ENCODE results near the gene ALKBH3.

The ALKBH3 gene

DNA sequence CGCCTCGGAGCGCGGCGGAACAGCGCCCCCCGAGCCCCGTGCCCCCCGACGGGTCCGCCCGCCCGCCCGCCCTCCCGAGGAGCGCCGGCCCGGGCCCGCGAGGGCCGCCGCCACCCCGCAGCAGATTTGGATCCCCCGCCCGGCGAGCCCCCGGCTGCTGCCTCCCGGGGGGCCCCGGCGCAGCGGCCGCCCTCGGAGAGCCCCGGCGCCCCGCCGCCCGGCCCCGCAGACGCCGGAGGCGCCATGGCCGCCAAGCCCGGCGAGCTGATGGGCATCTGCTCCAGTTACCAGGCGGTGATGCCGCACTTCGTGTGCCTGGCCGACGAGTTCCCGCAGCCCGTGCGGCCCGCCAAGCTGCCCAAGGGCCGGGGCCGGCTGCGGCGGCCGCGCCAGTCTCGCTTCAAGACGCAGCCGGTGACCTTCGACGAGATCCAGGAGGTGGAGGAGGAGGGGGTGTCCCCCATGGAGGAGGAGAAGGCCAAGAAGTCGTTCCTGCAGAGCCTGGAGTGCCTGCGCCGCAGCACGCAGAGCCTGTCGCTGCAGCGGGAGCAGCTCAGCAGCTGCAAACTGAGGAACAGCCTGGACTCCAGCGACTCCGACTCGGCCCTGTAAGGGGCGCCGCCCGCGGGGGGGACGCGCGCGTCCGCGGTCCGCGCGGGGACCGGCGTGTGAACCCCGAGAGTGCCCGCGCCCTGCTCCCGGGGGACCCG, 62.2 kb downstream of the ALKBH3 start:
- H3K36me3 ChIP-seq (ENCODE audit: insufficient read depth, low read length) = no peaks in the 10 kb centered on the region
- H3K9me3 ChIP-seq (ENCODE audit: insufficient read depth, low read length, severe bottlenecking) = no peaks in the 10 kb centered on the region
- H3K4me1 ChIP-seq (ENCODE audit: insufficient read depth, low read length) = peaks cover 35% of the 10 kb centered on the region
- peak overlapping the region; percentile 28 to 64; a peak in 3 of 4 replicates for H3K4me3 ChIP-seq (ENCODE audit: low read depth in 1 of 2, low read length in 2 of 2)
- peak overlapping the region; percentile 79 for H3K4me2 ChIP-seq (ENCODE audit: insufficient read depth, low read length)
- H4K20me1 ChIP-seq (ENCODE audit: insufficient read depth, low read length) = no peaks in the 10 kb centered on the region
- TF ChIP-seq EZH2 (IDR thresholded peaks at IDR 0.05; ENCODE audit: borderline replicate concordance, low read depth, low read length, severe bottlenecking) = no peak
- TF ChIP-seq, protein P1, sequence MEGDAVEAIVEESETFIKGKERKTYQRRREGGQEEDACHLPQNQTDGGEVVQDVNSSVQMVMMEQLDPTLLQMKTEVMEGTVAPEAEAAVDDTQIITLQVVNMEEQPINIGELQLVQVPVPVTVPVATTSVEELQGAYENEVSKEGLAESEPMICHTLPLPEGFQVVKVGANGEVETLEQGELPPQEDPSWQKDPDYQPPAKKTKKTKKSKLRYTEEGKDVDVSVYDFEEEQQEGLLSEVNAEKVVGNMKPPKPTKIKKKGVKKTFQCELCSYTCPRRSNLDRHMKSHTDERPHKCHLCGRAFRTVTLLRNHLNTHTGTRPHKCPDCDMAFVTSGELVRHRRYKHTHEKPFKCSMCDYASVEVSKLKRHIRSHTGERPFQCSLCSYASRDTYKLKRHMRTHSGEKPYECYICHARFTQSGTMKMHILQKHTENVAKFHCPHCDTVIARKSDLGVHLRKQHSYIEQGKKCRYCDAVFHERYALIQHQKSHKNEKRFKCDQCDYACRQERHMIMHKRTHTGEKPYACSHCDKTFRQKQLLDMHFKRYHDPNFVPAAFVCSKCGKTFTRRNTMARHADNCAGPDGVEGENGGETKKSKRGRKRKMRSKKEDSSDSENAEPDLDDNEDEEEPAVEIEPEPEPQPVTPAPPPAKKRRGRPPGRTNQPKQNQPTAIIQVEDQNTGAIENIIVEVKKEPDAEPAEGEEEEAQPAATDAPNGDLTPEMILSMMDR (IDR thresholded peaks at IDR 0.05; ENCODE audit: borderline replicate concordance, extremely low read depth, low read length, poor library complexity, severe bottlenecking) = peak; percentile 4
- peak overlapping the region; percentile 77 for H3K9ac ChIP-seq (ENCODE audit: low read depth, low read length)
- H3K27ac ChIP-seq (ENCODE audit: low read length) = peak overlapping the region; percentile 58; the same call in 1 of the 2 replicates
- no peaks in the 10 kb centered on the region for H3K79me2 ChIP-seq (ENCODE audit: insufficient read depth, low read length)
- H3K27me3 ChIP-seq (ENCODE audit: insufficient read depth, low read length, poor library complexity) = no peaks in the 10 kb centered on the region
- peak; percentile 22; the same call in 2 of the 3 replicates for ATAC-seq (ENCODE audit: insufficient read depth, low read depth)
- peak overlapping the region; percentile 82 for H2AFZ ChIP-seq (ENCODE audit: low read depth, low read length)
- DNase-seq = peak; percentile 46

DNA sequence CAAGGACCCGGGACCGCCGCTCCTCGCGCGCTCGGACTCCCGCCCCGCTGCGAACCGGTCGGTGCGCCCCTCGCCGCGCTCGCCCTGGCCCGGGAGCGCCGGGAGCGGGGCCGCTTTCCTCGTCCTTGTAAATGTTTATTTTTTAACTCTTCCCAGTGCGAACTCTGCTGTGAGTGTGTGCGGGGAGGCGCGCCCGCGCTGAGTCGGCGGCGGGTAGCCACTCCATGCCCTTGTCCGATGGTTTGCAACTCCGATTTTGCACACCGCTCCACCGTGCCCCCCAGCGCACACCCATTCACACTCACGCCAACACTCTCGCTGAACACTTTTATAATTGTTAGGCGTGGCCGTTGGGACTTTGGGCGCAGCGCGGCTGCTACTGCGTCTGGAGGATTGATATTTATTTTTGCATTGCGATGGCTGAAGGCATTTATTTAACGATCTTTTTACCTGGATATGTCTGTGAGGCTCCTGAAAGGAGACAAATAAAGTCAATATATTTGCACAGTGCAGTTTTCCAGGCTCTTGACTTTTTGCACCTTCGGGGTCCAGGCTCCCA, 62.8 kb downstream of the ALKBH3 start:
- Histone ChIP-seq H3K27ac (ENCODE audit: low read length) (no peak overlapping the region), H3K4me2 (ENCODE audit: insufficient read depth, low read length) (peak overlapping the region; percentile 79; the same call in 1 of the 2 replicates), H3K9me3 (ENCODE audit: insufficient read depth, low read length, severe bottlenecking) (no peaks in the 10 kb centered on the region), H3K9ac (ENCODE audit: low read depth, low read length) (peak overlapping the region; percentile 77; the same call in 1 of the 2 replicates), H3K27me3 (ENCODE audit: insufficient read depth, low read length, poor library complexity) (no peaks in the 10 kb centered on the region), H2AFZ (ENCODE audit: low read depth, low read length) (no peak overlapping the region), H3K4me3 (ENCODE audit: low read depth in 1 of 2, low read length in 2 of 2) (peak overlapping the region in 1 of 2 experiments; percentile 64; a peak in 2 of 4 replicates), H4K20me1 (ENCODE audit: insufficient read depth, low read length) (no peaks in the 10 kb centered on the region), H3K4me1 (ENCODE audit: insufficient read depth, low read length) (peaks cover 35% of the 10 kb centered on the region), H3K79me2 (ENCODE audit: insufficient read depth, low read length) (no peaks in the 10 kb centered on the region), H3K36me3 (ENCODE audit: insufficient read depth, low read length) (no peaks in the 10 kb centered on the region)
- ATAC-seq (ENCODE audit: insufficient read depth, low read depth) = no peak
- TF ChIP-seq, protein P1 (IDR thresholded peaks at IDR 0.05; ENCODE audit: borderline replicate concordance, extremely low read depth, low read length, poor library complexity, severe bottlenecking) = no peak
- no peak for TF ChIP-seq EZH2 (IDR thresholded peaks at IDR 0.05; ENCODE audit: borderline replicate concordance, low read depth, low read length, severe bottlenecking)
- no peak for DNase-seq

DNA sequence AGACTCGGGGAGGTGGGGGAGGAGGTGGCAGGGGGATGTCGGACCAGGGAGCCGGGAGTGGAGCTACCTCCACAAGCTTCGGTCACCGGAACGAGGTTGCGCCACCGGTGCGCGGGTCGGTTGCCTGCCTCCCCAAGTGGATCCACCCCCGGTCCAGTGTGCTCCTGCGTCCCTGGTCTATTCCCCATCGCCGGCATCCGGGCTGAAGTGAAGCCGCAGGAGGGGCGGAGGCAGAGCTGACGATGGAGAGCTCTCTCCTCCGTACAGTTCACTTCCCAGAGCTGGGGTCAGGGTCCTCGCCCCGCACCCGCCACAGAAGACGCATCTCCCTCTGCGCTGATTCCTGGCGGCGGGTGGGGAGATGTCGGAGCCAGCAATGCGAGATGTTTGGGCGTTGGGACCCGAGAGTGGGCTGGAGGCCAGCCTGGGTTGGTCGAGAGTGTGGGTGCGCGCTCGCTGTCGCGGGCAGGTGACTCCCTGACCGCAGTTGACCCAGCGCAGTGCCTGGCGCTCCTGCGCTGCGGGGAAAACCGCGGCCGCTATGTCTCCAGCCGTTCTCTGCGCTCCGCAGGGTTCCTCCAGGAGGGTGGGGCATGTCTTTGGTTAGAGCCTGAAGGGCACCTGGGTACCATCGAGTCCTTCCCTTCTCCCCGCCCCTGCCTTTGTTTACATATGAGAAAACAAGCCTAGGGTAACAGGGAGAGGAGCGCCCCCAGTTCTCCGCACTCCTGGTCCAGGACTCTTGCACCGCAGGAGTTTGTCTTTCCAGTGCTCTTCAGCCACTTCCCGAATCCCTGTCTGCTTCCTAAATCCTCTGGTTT, 63.5 kb downstream of the ALKBH3 start:
- Histone ChIP-seq H3K4me2 (ENCODE audit: insufficient read depth, low read length) (peak overlapping the region; percentile 79; the same call in 1 of the 2 replicates), H3K27ac (ENCODE audit: low read length) (no peak overlapping the region), H3K79me2 (ENCODE audit: insufficient read depth, low read length) (no peaks in the 10 kb centered on the region), H2AFZ (ENCODE audit: low read depth, low read length) (no peak overlapping the region), H3K9me3 (ENCODE audit: insufficient read depth, low read length, severe bottlenecking) (no peaks in the 10 kb centered on the region), H3K36me3 (ENCODE audit: insufficient read depth, low read length) (no peaks in the 10 kb centered on the region), H3K9ac (ENCODE audit: low read depth, low read length) (no peak overlapping the region), H3K27me3 (ENCODE audit: insufficient read depth, low read length, poor library complexity) (no peaks in the 10 kb centered on the region), H3K4me3 (ENCODE audit: low read depth in 1 of 2, low read length in 2 of 2) (no peak overlapping the region), H4K20me1 (ENCODE audit: insufficient read depth, low read length) (no peaks in the 10 kb centered on the region), H3K4me1 (ENCODE audit: insufficient read depth, low read length) (peaks cover 35% of the 10 kb centered on the region)
- ATAC-seq (ENCODE audit: insufficient read depth, low read depth) = no peak
- DNase-seq = no peak
- TF ChIP-seq, protein P1 (IDR thresholded peaks at IDR 0.05; ENCODE audit: borderline replicate concordance, extremely low read depth, low read length, poor library complexity, severe bottlenecking) = no peak
- TF ChIP-seq EZH2 (IDR thresholded peaks at IDR 0.05; ENCODE audit: borderline replicate concordance, low read depth, low read length, severe bottlenecking) = no peak

All from DND-41 (cell line).